Thyroid gland (tissue), 4 donors: ENCODE results near the gene SPAG7. TPM values are rescaled to one million over a fixed set of nuclear protein-coding genes. Genes with fewer than 3 reads are reported as not detected.

Source experiments
- DNase-seq, 2 donors: peaks; one replicate each; pipeline ENCODE4 v3.0.0-alpha.2; 2019
- H3K27ac ChIP-seq, 3 donors: fragments of 200-600 bp; sonication (generic); 1 replicate in 2 of 3; 2 replicates in 1 of 3; pipeline ENCODE4 v1.5.1; 2016 to 2019; ENCODE audit warnings: mild to moderate bottlenecking in 1 of 3, moderate library complexity in 1 of 3
- H3K27me3 ChIP-seq: fragments of 200-600 bp; sonication (generic); one replicate; pipeline ENCODE4 v1.5.1; 2019
- H3K36me3 ChIP-seq, 2 donors: fragments of 200-600 bp; sonication (generic); one replicate each; pipeline ENCODE4 v1.5.1; 2016 to 2019
- H3K4me1 ChIP-seq, 2 donors: fragments of 200-600 bp; sonication (generic); one replicate each; pipeline ENCODE4 v1.5.1; 2017 to 2019
- H3K4me3 ChIP-seq, 3 donors: fragments of 200-600 bp; sonication (generic); replicated peaks in 1 of 3; 1 replicate in 2 of 3; 2 replicates in 1 of 3; pipeline ENCODE4 v1.5.1; 2016; ENCODE audit warnings: mild to moderate bottlenecking in 1 of 3
- H3K9me3 ChIP-seq: fragments of 200-600 bp; sonication (generic); one replicate; pipeline ENCODE4 v1.5.1; 2017
- POLR2A ChIP-seq, 2 donors: fragments of 450-650 bp; IDR thresholded peaks; one replicate each; pipeline ENCODE4 v1.6.1; 2017; ENCODE audit warnings: antibody characterized with exemption in 2 of 2, mild to moderate bottlenecking in 2 of 2, moderate library complexity in 1 of 2
- WGBS, 2 donors: methylation state at CpG; one replicate each; pipeline ENCODE4 v1.1.5; 2017; 5-methylcytosine and 5-hydroxymethylcytosine counted together
- intact Hi-C: fragments of 100-400 bp; cut with DNase I; formaldehyde crosslinking; loops from one replicate; pipeline ENCODE4 v1.15.1; 2023
- total RNA-seq, 4 donors: library from RNA; depleted of rRNA; stranded (reverse); fragments of >200 nt; gene quantifications; one replicate each; pipeline ENCODE4 v1.2.3, GENCODE V29; 2016
- TF ChIP-seq, protein P1 (sequence below), 6 experiments: fragments of 200-600 bp in 3 of 6; fragments of 450-650 bp in 3 of 6; sonication (generic) in 3 of 6; IDR thresholded peaks; one replicate each; pipeline ENCODE4 v1.5.1; 2016 to 2019; ENCODE audit warnings: antibody characterized with exemption in 6 of 6, mild to moderate bottlenecking in 2 of 6, inconsistent platforms in 1 of 6, moderate library complexity in 1 of 6

SPAG7 gene
- total RNA-seq, 4 donors from 2014 or later = 50.5 to 69.7 (median 68.3) TPM

DNA sequence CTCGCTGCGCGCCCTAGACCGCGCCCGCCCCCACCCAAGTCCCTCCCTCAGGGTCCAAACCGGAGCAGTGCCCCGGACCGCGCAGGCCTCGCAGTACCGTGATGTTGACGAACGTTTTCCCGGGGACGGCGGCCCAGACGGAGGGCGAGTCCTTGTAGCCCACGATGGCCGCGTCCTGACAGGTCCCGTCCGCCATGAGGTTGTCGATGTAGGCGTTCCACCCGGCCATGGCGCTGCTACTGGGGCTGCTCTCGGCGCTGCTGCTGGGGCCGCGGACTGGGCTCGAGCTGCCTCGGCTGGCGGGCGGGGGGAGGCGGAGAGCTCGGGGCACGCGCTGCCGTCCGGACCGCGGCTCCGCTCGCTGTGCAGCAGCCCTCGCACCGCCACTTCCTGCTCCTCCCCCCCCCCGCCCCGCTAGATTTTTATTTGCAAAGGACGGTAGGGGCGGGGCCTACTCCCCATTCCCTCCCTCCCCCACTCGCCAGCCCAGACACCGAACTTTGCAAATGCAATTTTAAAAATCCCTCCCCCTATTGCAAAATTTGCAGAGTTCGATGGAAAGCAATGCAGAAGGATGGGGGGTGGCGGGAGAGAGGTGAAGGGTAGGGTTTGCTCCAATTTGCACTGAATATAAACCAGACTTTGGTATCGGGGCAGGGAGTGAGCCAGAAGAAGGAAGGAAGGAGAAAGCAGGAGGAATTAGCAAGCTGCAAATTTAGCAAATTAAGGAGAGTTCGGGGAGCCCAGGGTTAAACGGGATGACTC lies 19.3 kb downstream of the SPAG7 start, which contains the start of gene PFN1:
TSS of gene PFN1 (minus strand) at position 365 of the 765 bp plus-strand sequence. CDS start at position 229, 136 bp downstream.
- intact Hi-C loops = no loop called here
- 0% methylated on average over 17 to 28 of the region's 59 CpGs for WGBS, 2 donors
- peaks cover 19 to 57% of the 10 kb centered on the region in 2 donors for H3K4me1 ChIP-seq
- peak within 1 kb of the TSS; percentile 98 to 99 (median 99) for H3K4me3 ChIP-seq
- peak; percentile 90 to 92 for DNase-seq
- H3K27ac ChIP-seq = peak within 1 kb of the TSS; percentile 91 to 98 (median 94)
- H3K9me3 ChIP-seq = no peaks in the 10 kb centered on the region
- peaks cover 0 to 7% of the 10 kb centered on the region in 2 donors for H3K36me3 ChIP-seq
- TF ChIP-seq, protein P1, sequence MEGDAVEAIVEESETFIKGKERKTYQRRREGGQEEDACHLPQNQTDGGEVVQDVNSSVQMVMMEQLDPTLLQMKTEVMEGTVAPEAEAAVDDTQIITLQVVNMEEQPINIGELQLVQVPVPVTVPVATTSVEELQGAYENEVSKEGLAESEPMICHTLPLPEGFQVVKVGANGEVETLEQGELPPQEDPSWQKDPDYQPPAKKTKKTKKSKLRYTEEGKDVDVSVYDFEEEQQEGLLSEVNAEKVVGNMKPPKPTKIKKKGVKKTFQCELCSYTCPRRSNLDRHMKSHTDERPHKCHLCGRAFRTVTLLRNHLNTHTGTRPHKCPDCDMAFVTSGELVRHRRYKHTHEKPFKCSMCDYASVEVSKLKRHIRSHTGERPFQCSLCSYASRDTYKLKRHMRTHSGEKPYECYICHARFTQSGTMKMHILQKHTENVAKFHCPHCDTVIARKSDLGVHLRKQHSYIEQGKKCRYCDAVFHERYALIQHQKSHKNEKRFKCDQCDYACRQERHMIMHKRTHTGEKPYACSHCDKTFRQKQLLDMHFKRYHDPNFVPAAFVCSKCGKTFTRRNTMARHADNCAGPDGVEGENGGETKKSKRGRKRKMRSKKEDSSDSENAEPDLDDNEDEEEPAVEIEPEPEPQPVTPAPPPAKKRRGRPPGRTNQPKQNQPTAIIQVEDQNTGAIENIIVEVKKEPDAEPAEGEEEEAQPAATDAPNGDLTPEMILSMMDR (IDR thresholded peaks at IDR 0.05) = no peak
- TF ChIP-seq POLR2A (IDR thresholded peaks at IDR 0.05) = peak; percentile 70 to 77
- no peaks in the 10 kb centered on the region for H3K27me3 ChIP-seq

DNA sequence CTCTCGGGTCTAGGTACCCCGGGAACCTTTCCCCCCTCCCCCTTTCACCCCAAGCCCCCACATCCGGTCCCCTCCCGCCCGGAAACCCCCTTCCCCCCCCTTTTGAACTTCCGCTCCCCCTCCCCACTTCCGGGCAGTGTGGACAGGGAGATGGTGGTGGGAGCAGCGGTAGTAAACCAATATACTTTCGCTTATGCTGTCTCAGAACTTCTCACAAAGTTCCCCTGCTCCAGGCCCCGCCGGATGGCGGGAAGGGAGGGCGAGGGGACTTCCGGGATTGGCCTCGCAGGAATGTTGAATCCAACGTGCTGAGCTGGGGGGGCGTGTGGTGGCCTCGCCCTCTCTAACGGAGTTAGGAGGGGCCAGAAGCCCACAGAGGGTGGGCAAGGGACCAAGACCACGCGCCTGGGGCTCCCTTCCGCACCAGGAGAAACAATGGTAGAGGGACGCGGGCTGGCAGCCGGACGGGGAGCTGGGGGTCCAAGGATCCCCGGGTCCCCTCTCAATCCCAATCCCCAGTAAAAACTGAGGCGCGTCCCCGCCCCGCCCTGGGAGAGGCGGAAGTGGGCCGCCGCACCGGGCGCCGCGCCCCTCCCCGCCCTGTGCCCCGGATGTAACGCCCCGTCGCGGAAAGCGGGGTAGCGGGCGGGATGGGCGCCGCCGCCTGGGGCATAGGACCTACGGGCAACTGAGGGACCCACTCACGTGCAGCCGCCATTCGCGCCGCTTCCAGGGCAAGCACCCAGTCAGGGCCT lies 20.0 kb downstream of the SPAG7 start:
- Histone ChIP-seq H3K4me1 (peaks cover 12 to 50% of the 10 kb centered on the region in 2 donors), H3K36me3 (peaks cover 7% of the 10 kb centered on the region in 2 donors), H3K4me3 (peak overlapping the region; percentile 98 to 99 (median 99)), H3K9me3 (no peaks in the 10 kb centered on the region), H3K27ac (peak overlapping the region; percentile 91 to 94 (median 94)), H3K27me3 (no peaks in the 10 kb centered on the region)
- TF ChIP-seq, protein P1 (IDR thresholded peaks at IDR 0.05) = no peak
- TF ChIP-seq POLR2A (IDR thresholded peaks at IDR 0.05) = no peak
- 0 to 1% methylated on average over 9 to 13 of the region's 56 CpGs for WGBS, 2 donors
- DNase-seq = peak; percentile 55
- intact Hi-C loops = no loop called here

DNA sequence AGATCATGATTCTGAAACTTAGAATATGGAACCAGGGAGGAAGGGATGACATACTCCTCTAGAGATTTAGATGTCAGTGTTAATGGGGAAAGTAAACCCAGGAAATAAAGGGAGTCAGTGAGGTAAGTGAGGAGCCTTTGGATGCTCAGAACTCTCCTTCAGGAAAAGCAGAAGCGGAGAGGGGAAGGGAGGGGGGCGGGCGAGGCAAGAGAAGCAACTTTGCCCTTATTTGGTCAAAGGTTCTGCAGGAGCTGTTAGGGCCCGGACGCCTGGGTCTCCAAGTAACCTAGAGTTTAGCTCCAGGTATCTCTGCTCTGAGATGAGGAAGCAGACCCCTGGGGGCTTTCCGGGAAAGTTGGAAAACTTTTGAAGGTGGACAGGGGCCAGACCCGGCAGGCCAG lies 20.6 kb downstream of the SPAG7 start:
- no peaks in the 10 kb centered on the region for H3K27me3 ChIP-seq
- H3K27ac ChIP-seq = peak overlapping the region; percentile 91 to 94 (median 94)
- peaks cover 7% of the 10 kb centered on the region in 2 donors for H3K36me3 ChIP-seq
- H3K4me1 ChIP-seq = peaks cover 12 to 44% of the 10 kb centered on the region in 2 donors
- DNase-seq = no peak
- TF ChIP-seq, protein P1 (IDR thresholded peaks at IDR 0.05) = no peak
- no peak for TF ChIP-seq POLR2A (IDR thresholded peaks at IDR 0.05)
- no peaks in the 10 kb centered on the region for H3K9me3 ChIP-seq
- WGBS, 2 donors = 7 to 9% methylated on average over 7 of the region's 7 CpGs
- peak overlapping the region in 1 of 3 donors; percentile 98 for H3K4me3 ChIP-seq
- intact Hi-C loops = no loop called here

DNA sequence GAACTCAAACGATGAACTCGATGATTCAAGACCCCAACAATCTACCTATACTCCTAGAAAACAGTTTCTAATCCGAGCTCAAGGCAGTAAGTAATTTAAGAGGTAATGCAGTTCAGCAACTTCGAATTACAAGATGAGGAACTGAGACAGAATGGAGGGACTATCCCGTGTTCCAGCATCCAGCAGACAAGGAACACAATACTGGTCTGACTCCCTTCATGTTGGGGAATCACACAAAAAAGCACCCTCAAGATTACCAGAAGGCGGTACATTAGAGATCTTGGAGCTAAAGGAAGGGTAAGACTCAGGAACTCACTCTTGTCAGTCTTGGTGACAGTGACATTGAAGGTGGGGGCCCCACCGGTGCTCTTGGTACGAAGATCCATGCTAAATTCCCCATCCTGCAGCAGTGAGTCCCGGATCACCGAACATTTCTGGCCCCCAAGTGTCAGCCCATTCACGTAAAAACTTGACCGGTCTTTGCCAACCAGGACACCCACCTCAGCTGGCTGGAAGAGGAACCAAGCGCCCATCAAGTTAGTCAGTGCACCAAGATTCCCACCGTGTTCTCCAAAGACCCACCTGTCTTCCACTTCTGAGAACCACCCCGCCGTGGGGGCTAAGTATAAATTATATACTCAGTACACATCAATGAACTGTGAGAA lies 21.2 kb downstream of the SPAG7 start:
- TF ChIP-seq, protein P1 (IDR thresholded peaks at IDR 0.05) = no peak
- no peak for TF ChIP-seq POLR2A (IDR thresholded peaks at IDR 0.05)
- intact Hi-C loops = no loop called here
- Histone ChIP-seq H3K4me1 (peaks cover 12 to 40% of the 10 kb centered on the region in 2 donors), H3K27ac (peak overlapping the region in 1 of 3 donors; percentile 94), H3K27me3 (no peaks in the 10 kb centered on the region), H3K9me3 (no peaks in the 10 kb centered on the region), H3K36me3 (peaks cover 7% of the 10 kb centered on the region in 2 donors), H3K4me3 (peak overlapping the region in 1 of 3 donors; percentile 98)
- DNase-seq = no peak
- 33 to 47% methylated on average over 11 to 16 of the region's 16 CpGs for WGBS, 2 donors
